A549 treated with RU486 at 1 μM for 4 hours (cell line): ENCODE results near the gene KCTD12. TPM values are rescaled to one million over a fixed set of nuclear protein-coding genes. Genes with fewer than 3 reads are reported as not detected.

Experiments
- total RNA-seq: library from RNA; stranded (reverse); fragments of 200-300 nt; extraction: Qiagen RNA extraction; gene quantifications from 5 replicates; pipeline ENCODE4 v1.2.3, GENCODE V29; 2022; ENCODE audit warnings: low read depth

KCTD12 gene
- total RNA-seq, result 1.0 to 2.4 TPM (median 2.0 TPM) in 5 replicates

GRCh38 chr13:76886292-76887075 is at the start of gene KCTD12:
TSS of gene KCTD12 (minus strand) at chr13:76886405. CDS start at chr13:76886148, 257 bp downstream.

Other genes with a start within 250 kb of the KCTD12 start
- gene ACOD1, start 62.1 kb upstream of the KCTD12 start, total RNA-seq, result not detected in 5 replicates
- gene CLN5, start 105.7 kb upstream of the KCTD12 start, total RNA-seq, result 6.4 to 10.3 TPM (median 8.7 TPM) in 5 replicates
- gene FBXL3, start 140.8 kb upstream of the KCTD12 start, total RNA-seq, result 10.8 to 18.2 TPM (median 17.5 TPM) in 5 replicates